Measurements from ENCODE around the gene BRINP3.
"Not testable (repeated sequence)": the region's sequence is repeated elsewhere in the genome, so short reads cannot be mapped to it uniquely, and the experiment has no call there.

BRINP3 gene

GRCh38 chr1:190179817-190180216 is 297.8 kb downstream of the BRINP3 start:
- no peak for DNase-seq (ENCODE audit: low read depth)

GRCh38 chr1:190178827-190179226 is 298.8 kb downstream of the BRINP3 start:
- DNase-seq (ENCODE audit: low read depth) = no peak

- no peak for DNase-seq (ENCODE audit: low read depth)
Observed at GRCh38 chr1:190177555-190177954, 300.1 kb downstream of the BRINP3 start.

GRCh38 chr1:190176776-190177175 is 300.9 kb downstream of the BRINP3 start:
- DNase-seq (ENCODE audit: low read depth) = no peak

GRCh38 chr1:190175320-190175719 is 302.3 kb downstream of the BRINP3 start:
- DNase-seq (ENCODE audit: low read depth) = no peak

GRCh38 chr1:190172651-190173430 is 304.8 kb downstream of the BRINP3 start:
- no peak for DNase-seq (ENCODE audit: low read depth)

- no peak for DNase-seq (ENCODE audit: low read depth)
Observed at GRCh38 chr1:190170321-190170720, 307.3 kb downstream of the BRINP3 start.

GRCh38 chr1:190169311-190170067 is 308.2 kb downstream of the BRINP3 start:
- DNase-seq (ENCODE audit: low read depth) = no peak

GRCh38 chr1:190168893-190169280 is 308.8 kb downstream of the BRINP3 start:
- DNase-seq (ENCODE audit: low read depth) = no peak

- DNase-seq (ENCODE audit: low read depth) = no peak
Observed at GRCh38 chr1:190168116-190168892, 309.4 kb downstream of the BRINP3 start.

- no peak for DNase-seq (ENCODE audit: low read depth)
Observed at GRCh38 chr1:190159146-190159545, 318.5 kb downstream of the BRINP3 start.

- no peak for DNase-seq (ENCODE audit: low read depth)
Observed at GRCh38 chr1:190154744-190155143, 322.9 kb downstream of the BRINP3 start.

GRCh38 chr1:190147616-190148015 is 330.0 kb downstream of the BRINP3 start:
- DNase-seq (ENCODE audit: low read depth) = no peak

GRCh38 chr1:190144650-190145049 is 333.0 kb downstream of the BRINP3 start:
- DNase-seq (ENCODE audit: low read depth) = no peak

- no peak for DNase-seq (ENCODE audit: low read depth)
Observed at GRCh38 chr1:190140644-190141043, 337.0 kb downstream of the BRINP3 start.

GRCh38 chr1:190138702-190139101 is 339.0 kb downstream of the BRINP3 start:
- no peak for DNase-seq (ENCODE audit: low read depth)

- DNase-seq (ENCODE audit: low read depth) = no peak
Observed at GRCh38 chr1:190138266-190138665, 339.4 kb downstream of the BRINP3 start.

- DNase-seq (ENCODE audit: low read depth) = no peak
Observed at GRCh38 chr1:190129366-190129765, 348.3 kb downstream of the BRINP3 start.

- DNase-seq (ENCODE audit: low read depth) = no peak
Observed at GRCh38 chr1:190126728-190127127, 350.9 kb downstream of the BRINP3 start.

GRCh38 chr1:190124068-190124467 is 353.6 kb downstream of the BRINP3 start:
- no peak for DNase-seq (ENCODE audit: low read depth)

GRCh38 chr1:190120564-190120963 is 357.1 kb downstream of the BRINP3 start:
- DNase-seq (ENCODE audit: low read depth) = not testable (repeated sequence)

GRCh38 chr1:190119683-190120082 is 358.0 kb downstream of the BRINP3 start:
- no peak for DNase-seq (ENCODE audit: low read depth)

GRCh38 chr1:190116921-190117320 is 360.7 kb downstream of the BRINP3 start:
- no peak for DNase-seq (ENCODE audit: low read depth)
